HEK293T (cell line): Measurements from ENCODE around the gene KCNQ5.

Experiments
- CTCF ChIA-PET: fragments of 350-600 bp; formaldehyde crosslinking; extraction: SDS; loops from one replicate; lab custom pipeline; 2021; ENCODE audit warnings: antibody characterized with exemption, inconsistent platforms; lab: Yijun Ruan, JAX
- POLR2A ChIA-PET: fragments of 350-600 bp; formaldehyde crosslinking; extraction: SDS; loops from one replicate; lab custom pipeline; 2020; ENCODE audit warnings: antibody characterized with exemption, inconsistent platforms; lab: Yijun Ruan, JAX
- DNase-seq: peaks from one replicate; pipeline ENCODE4 v3.0.0; 2012; ENCODE audit warnings: mixed read lengths; ENCODE audit errors: extremely low spot score
- ARNT ChIP-seq: fragments of 450-650 bp; IDR thresholded peaks from 2 replicates; pipeline ENCODE4 v1.6.1; 2017; ENCODE audit warnings: mild to moderate bottlenecking
- BHLHE40 ChIP-seq: fragments of 450-650 bp; IDR thresholded peaks from 2 replicates; pipeline ENCODE4 v1.6.1; 2016; ENCODE audit warnings: mild to moderate bottlenecking, moderate library complexity, borderline replicate concordance
- CTBP1 ChIP-seq: fragments of 450-650 bp; IDR thresholded peaks from 2 replicates; pipeline ENCODE4 v1.6.1; 2016; ENCODE audit warnings: borderline replicate concordance
- ELF4 ChIP-seq: fragments of 450-650 bp; IDR thresholded peaks from 2 replicates; pipeline ENCODE4 v1.6.1; 2017; ENCODE audit warnings: antibody characterized with exemption
- FOXA1 ChIP-seq: fragments of 450-650 bp; IDR thresholded peaks from 2 replicates; pipeline ENCODE4 v1.6.1; 2016; ENCODE audit warnings: mild to moderate bottlenecking
- FOXK2 ChIP-seq: fragments of 450-650 bp; IDR thresholded peaks from 2 replicates; pipeline ENCODE4 v1.6.1; 2016; ENCODE audit warnings: mild to moderate bottlenecking
- FOXM1 ChIP-seq: fragments of 450-650 bp; IDR thresholded peaks from 2 replicates; pipeline ENCODE4 v1.6.1; 2017; ENCODE audit warnings: mild to moderate bottlenecking, borderline replicate concordance
- HDGF ChIP-seq: fragments of 450-650 bp; IDR thresholded peaks from 2 replicates; pipeline ENCODE4 v1.6.1; 2017; ENCODE audit warnings: antibody characterized with exemption, borderline replicate concordance
- L3MBTL2 ChIP-seq: fragments of 450-650 bp; conservative IDR thresholded peaks from 2 replicates; pipeline ENCODE4 v1.6.1; 2016; ENCODE audit warnings: mild to moderate bottlenecking
- LEF1 ChIP-seq: fragments of 450-650 bp; IDR thresholded peaks from 2 replicates; pipeline ENCODE4 v1.6.1; 2017; ENCODE audit warnings: mild to moderate bottlenecking, borderline replicate concordance
- NFRKB ChIP-seq: fragments of 450-650 bp; IDR thresholded peaks from 2 replicates; pipeline ENCODE4 v1.6.1; 2016; ENCODE audit warnings: mild to moderate bottlenecking, moderate library complexity
- PKNOX1 ChIP-seq: fragments of 450-650 bp; IDR thresholded peaks from 2 replicates; pipeline ENCODE4 v1.6.1; 2016
- SP1 ChIP-seq: fragments of 450-650 bp; IDR thresholded peaks from 2 replicates; pipeline ENCODE4 v1.6.1; 2017
- SUZ12 ChIP-seq: fragments of 450-650 bp; IDR thresholded peaks from 2 replicates; pipeline ENCODE4 v1.6.1; 2016; ENCODE audit warnings: mild to moderate bottlenecking
- TARDBP ChIP-seq: fragments of 450-650 bp; IDR thresholded peaks from 2 replicates; pipeline ENCODE4 v1.6.1; 2016
- ZNF384 ChIP-seq: fragments of 450-650 bp; IDR thresholded peaks from 2 replicates; pipeline ENCODE4 v1.6.1; 2016

KCNQ5 gene

DNA sequence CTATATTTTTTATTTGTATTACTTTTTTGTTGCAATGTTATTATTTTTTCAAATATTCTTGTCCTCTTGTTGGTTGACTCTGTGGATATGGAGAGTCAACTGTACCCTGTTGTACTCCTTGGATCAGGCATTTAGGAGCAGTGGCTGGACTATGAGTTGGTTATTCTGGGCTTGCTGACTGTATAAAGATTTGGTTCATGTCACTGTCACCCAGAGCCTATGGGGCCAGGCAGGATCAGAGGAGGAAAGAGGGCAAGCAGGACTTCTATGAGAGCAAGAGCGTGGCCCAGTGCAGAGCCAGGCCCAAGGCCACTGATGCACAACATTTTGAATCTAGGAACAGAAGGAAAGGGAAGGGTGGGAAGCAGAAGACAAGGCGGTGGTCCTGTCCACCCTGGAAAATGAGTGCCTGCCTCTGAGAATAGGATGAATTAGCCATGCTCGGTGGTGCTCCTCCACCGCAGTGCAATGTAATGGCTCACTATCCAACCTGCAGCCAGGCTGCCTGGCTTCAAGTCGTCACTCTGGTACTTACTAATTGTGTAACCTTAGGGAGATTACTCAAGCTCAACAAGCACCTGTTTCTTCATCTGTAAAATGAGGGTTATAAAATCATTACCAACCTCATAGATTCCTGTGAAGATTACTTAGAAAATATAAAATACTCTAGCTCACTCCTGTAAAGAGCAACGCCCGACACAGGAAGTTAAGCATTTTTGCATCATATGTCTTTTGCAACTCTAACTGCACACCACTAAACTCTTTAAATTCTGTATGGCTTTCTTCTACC is 192.1 kb downstream of the KCNQ5 start:
- TF ChIP-seq L3MBTL2: no peak
- no peak for TF ChIP-seq ELF4
- TF ChIP-seq LEF1: no peak
- no peak for TF ChIP-seq NFRKB
- TF ChIP-seq ZNF384: no peak
- TF ChIP-seq FOXM1: no peak
- TF ChIP-seq FOXK2: no peak
- TF ChIP-seq SUZ12: no peak
- TF ChIP-seq ARNT: no peak
- no peak for TF ChIP-seq PKNOX1
- TF ChIP-seq CTBP1: no peak
- TF ChIP-seq SP1: no peak
- TF ChIP-seq BHLHE40: no peak
- TF ChIP-seq TARDBP: no peak
- no peak for TF ChIP-seq FOXA1
- no peak for TF ChIP-seq HDGF
- CTCF ChIA-PET: no interaction called here
- DNase-seq: no peak
- POLR2A ChIA-PET: no interaction called here

DNA sequence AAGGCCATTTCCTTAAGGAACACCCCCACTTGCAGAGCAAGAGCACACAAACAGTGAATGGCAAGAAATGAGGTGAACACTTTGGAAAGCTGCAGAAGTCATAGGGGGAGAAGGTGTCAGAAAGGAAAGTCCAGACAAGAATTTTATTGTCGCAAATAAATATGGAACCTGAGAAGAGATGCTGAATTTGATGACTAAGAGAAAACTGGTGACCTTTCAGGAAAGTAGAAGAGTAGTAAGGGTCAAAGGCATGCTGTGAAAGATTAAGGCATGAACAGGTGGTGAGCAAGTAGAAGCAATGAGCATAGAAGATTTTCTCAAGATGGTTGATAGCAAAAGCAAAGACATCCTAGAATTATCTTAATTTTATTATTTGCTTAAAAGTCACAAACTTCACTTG is 194.2 kb downstream of the KCNQ5 start:
- ChIA-PET POLR2A (no interaction called here), CTCF (no interaction called here)
- no peak for DNase-seq
- TF ChIP-seq TARDBP: no peak
- no peak for TF ChIP-seq FOXK2
- no peak for TF ChIP-seq NFRKB
- no peak for TF ChIP-seq L3MBTL2
- TF ChIP-seq ARNT: no peak
- no peak for TF ChIP-seq SP1
- TF ChIP-seq ZNF384: no peak
- TF ChIP-seq LEF1: no peak

DNA sequence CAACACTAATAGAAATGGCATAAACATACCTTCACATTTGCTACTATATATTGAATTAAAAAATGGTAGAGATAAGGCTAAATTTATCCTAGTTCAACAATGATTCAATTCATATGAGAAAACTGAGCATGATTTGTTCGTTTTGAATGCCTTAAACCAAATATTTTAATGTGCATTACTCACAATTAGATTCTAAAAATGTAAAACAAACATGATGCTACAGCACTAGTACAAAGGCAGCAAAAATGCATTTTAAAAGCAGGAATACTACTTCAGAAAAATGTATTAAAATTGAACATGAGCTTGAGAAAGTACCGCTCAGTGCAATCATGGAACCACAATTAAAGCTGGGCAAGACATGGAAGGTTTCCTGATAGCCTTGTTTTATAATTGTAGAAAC is 195.3 kb downstream of the KCNQ5 start:
- CTCF ChIA-PET: no interaction called here
- DNase-seq: no peak
- TF ChIP-seq ZNF384: no peak
- no peak for TF ChIP-seq NFRKB
- TF ChIP-seq BHLHE40: no peak
- TF ChIP-seq SP1: no peak
- no peak for TF ChIP-seq PKNOX1
- TF ChIP-seq ELF4: no peak
- TF ChIP-seq FOXK2: no peak
- no peak for TF ChIP-seq SUZ12
- no peak for TF ChIP-seq CTBP1
- no peak for TF ChIP-seq FOXM1
- no peak for TF ChIP-seq L3MBTL2
- TF ChIP-seq FOXA1: no peak
- TF ChIP-seq ARNT: no peak
- TF ChIP-seq TARDBP: no peak
- POLR2A ChIA-PET: no interaction called here

DNA sequence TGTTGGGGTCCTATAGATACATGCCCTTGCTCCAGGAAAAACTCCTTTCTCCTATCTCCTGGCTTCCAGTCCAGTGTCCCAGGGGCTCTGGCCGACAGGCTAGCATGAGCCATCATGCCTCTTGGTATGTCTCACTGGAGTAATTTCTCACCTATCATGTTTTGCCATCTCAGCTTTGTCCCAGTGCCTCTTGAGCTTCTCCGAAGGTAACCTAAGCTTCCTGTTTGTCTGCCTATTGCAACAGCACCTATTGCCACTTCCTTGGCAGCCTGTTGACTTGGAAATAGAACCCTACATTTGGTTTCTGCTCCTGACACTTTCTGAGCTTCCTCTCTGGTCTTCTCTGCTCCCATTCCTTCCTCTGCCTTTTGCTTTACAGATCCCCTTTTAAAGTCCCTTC is 197.7 kb downstream of the KCNQ5 start:
- no peak for DNase-seq
- ChIA-PET POLR2A (no interaction called here), CTCF (no interaction called here)
- TF ChIP-seq BHLHE40 (no peak), NFRKB (no peak), FOXM1 (no peak), LEF1 (no peak), FOXK2 (no peak), FOXA1 (no peak), ELF4 (no peak), SP1 (no peak), CTBP1 (no peak), PKNOX1 (no peak), SUZ12 (no peak), ARNT (no peak), HDGF (no peak), L3MBTL2 (no peak), ZNF384 (no peak), TARDBP (no peak)

DNA sequence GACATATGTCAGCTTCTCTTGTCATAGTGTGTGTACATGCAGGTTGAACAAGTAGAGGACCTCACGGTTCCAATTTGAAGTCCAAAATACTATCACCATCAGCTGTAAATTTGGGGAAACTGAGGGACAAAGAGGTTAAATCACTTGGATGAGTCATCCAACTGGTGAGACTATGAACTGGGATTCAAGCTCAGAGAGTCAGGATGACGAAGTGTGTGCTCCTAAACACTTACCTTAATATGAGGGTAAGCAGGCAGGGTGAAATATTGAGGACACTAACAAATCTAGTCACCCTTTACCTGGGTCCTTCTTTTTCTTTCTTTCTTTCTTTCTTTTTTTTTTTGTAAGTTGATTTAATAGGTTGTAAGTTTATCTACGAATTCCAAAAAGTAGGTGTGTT is 198.3 kb downstream of the KCNQ5 start:
- POLR2A ChIA-PET: no interaction called here
- no peak for TF ChIP-seq ARNT
- no peak for TF ChIP-seq ZNF384
- no peak for TF ChIP-seq BHLHE40
- no peak for TF ChIP-seq SP1
- TF ChIP-seq FOXK2: no peak
- TF ChIP-seq LEF1: no peak
- no peak for TF ChIP-seq TARDBP
- TF ChIP-seq FOXA1: no peak
- no peak for TF ChIP-seq CTBP1
- no peak for TF ChIP-seq L3MBTL2
- no peak for TF ChIP-seq SUZ12
- TF ChIP-seq HDGF: no peak
- no peak for TF ChIP-seq FOXM1
- TF ChIP-seq NFRKB: no peak
- TF ChIP-seq ELF4: no peak
- no peak for TF ChIP-seq PKNOX1
- DNase-seq: no peak
- CTCF ChIA-PET: no interaction called here

GRCh38 chr6:72820906-72821305 is 199.0 kb downstream of the KCNQ5 start:
- TF ChIP-seq TARDBP (no peak), SUZ12 (no peak), ZNF384 (no peak), BHLHE40 (no peak), NFRKB (no peak), PKNOX1 (no peak)
- DNase-seq: no peak
- CTCF ChIA-PET: no interaction called here
- POLR2A ChIA-PET: no interaction called here
